Measurements from ENCODE around the gene TRIO.

Gene TRIO

DNA sequence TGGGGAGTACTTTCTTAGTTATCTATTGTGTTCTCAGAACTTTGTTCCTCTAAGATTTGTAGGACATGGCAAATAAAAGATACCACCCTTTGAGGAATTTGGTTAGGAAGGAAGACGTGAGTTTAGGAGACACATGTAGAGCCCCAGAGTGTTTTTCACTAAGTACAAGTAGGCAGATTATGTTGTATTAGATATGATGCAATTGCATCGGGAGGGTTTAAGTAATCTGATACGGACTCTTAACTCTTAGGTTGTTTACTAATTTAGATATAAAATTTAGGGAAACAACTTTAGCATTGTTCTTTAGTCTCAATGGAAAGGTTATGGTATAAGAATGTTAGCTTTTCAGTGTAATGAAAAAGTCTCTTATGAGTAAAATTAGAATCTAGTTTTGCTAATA, 84.4 kb downstream of the TRIO start:
- no peaks in the 10 kb centered on the region for H3K27me3 ChIP-seq (ENCODE audit: control insufficient read depth in 2 of 2, insufficient read depth in 2 of 2, low read length in 2 of 2)
- H3K27ac ChIP-seq (ENCODE audit: low read depth in 2 of 2, low read length in 2 of 2) = no peak overlapping the region
- no peaks in the 10 kb centered on the region for H3K36me3 ChIP-seq (ENCODE audit: control insufficient read depth in 2 of 2, insufficient read depth in 2 of 2, low read length in 2 of 2)
- H3K9me3 ChIP-seq (ENCODE audit: control insufficient read depth in 2 of 2, low read length in 2 of 2) = no peaks in the 10 kb centered on the region
- peaks cover 0 to 19% of the 10 kb centered on the region in 2 donors for H3K4me1 ChIP-seq (ENCODE audit: control insufficient read depth in 2 of 2, insufficient read depth in 2 of 2, low read length in 2 of 2)
- H3K4me3 ChIP-seq (ENCODE audit: low read length in 2 of 2) = no peak overlapping the region
- no peak overlapping the region for H3K9ac ChIP-seq (ENCODE audit: low read depth in 1 of 2, low read length in 2 of 2)

GRCh38 chr5:14228219-14228618, 85.1 kb downstream of the TRIO start:
- H3K9ac ChIP-seq (ENCODE audit: low read depth in 1 of 2, low read length in 2 of 2) = no peak overlapping the region
- no peaks in the 10 kb centered on the region for H3K36me3 ChIP-seq (ENCODE audit: control insufficient read depth in 2 of 2, insufficient read depth in 2 of 2, low read length in 2 of 2)
- H3K4me1 ChIP-seq (ENCODE audit: control insufficient read depth in 2 of 2, insufficient read depth in 2 of 2, low read length in 2 of 2) = peaks cover 0 to 19% of the 10 kb centered on the region in 2 donors
- no peak overlapping the region for H3K27ac ChIP-seq (ENCODE audit: low read depth in 2 of 2, low read length in 2 of 2)
- H3K9me3 ChIP-seq (ENCODE audit: control insufficient read depth in 2 of 2, low read length in 2 of 2) = no peaks in the 10 kb centered on the region
- H3K4me3 ChIP-seq (ENCODE audit: low read length in 2 of 2) = no peak overlapping the region
- no peaks in the 10 kb centered on the region for H3K27me3 ChIP-seq (ENCODE audit: control insufficient read depth in 2 of 2, insufficient read depth in 2 of 2, low read length in 2 of 2)

DNA sequence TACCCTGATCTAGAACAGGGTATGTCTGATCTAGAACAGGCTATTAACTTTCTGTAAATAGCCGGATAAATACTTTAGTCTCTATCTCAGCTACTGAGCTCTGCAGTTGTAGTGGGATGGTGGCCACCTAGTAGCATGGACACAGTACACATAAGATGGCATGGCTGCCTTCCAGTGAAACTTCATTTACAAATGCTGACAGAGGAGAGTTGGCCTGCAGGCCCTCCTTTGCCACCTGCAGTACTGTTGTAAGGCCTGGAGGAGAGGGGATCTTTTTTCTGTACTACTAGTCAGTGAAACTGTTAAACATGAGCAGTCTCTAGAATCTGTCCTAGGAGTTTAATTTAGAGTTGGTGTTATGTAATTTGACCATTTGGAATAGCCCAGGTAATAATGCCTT, 86.0 kb downstream of the TRIO start:
- H3K36me3 ChIP-seq (ENCODE audit: control insufficient read depth in 2 of 2, insufficient read depth in 2 of 2, low read length in 2 of 2) = no peaks in the 10 kb centered on the region
- H3K27ac ChIP-seq (ENCODE audit: low read depth in 2 of 2, low read length in 2 of 2) = no peak overlapping the region
- H3K4me1 ChIP-seq (ENCODE audit: control insufficient read depth in 2 of 2, insufficient read depth in 2 of 2, low read length in 2 of 2) = peaks cover 0 to 16% of the 10 kb centered on the region in 2 donors
- H3K4me3 ChIP-seq (ENCODE audit: low read length in 2 of 2) = no peak overlapping the region
- no peaks in the 10 kb centered on the region for H3K27me3 ChIP-seq (ENCODE audit: control insufficient read depth in 2 of 2, insufficient read depth in 2 of 2, low read length in 2 of 2)
- no peak overlapping the region for H3K9ac ChIP-seq (ENCODE audit: low read depth in 1 of 2, low read length in 2 of 2)
- no peaks in the 10 kb centered on the region for H3K9me3 ChIP-seq (ENCODE audit: control insufficient read depth in 2 of 2, low read length in 2 of 2)

DNA sequence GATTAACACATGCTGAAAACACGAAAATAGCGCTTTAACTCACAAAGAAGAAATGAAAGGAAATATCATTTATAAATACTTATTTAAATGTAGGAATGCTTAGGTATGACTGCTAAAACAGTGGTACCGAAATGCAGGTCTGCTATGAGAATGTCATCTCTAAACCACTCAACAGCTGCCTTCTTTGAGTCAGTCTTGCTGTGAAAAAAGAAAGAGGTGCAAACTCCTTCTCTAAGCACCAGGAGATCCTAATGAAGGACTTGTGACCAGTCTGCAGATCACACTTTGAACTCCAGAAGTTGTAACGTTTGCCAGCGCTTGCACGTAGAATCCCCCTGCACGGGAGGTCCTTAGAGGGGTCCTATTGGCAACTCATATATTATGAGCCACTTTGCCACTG, 86.6 kb downstream of the TRIO start:
- H3K27me3 ChIP-seq (ENCODE audit: control insufficient read depth in 2 of 2, insufficient read depth in 2 of 2, low read length in 2 of 2) = no peaks in the 10 kb centered on the region
- H3K4me3 ChIP-seq (ENCODE audit: low read length in 2 of 2) = no peak overlapping the region
- H3K4me1 ChIP-seq (ENCODE audit: control insufficient read depth in 2 of 2, insufficient read depth in 2 of 2, low read length in 2 of 2) = peaks cover 0 to 16% of the 10 kb centered on the region in 2 donors
- no peak overlapping the region for H3K27ac ChIP-seq (ENCODE audit: low read depth in 2 of 2, low read length in 2 of 2)
- H3K9ac ChIP-seq (ENCODE audit: low read depth in 1 of 2, low read length in 2 of 2) = no peak overlapping the region
- H3K36me3 ChIP-seq (ENCODE audit: control insufficient read depth in 2 of 2, insufficient read depth in 2 of 2, low read length in 2 of 2) = no peaks in the 10 kb centered on the region
- no peaks in the 10 kb centered on the region for H3K9me3 ChIP-seq (ENCODE audit: control insufficient read depth in 2 of 2, low read length in 2 of 2)

DNA sequence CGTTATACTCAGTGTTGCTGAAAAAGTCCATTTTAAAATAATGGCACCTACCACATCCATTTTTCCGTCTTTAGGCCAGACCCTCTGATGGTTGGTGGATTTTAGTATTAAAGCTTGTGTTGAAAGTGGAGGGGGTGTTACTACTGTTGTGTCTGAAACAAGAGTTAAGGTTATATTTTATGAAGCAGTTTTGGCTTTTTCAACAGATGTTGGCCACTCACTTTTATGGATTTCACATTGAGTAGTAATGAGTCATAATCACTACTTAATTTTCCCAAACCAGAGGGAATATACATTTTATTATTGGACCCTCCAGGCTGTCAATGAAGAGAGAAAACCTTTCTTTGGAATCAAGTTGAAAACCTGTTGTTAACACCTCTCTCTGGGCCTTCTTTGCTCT, 88.0 kb downstream of the TRIO start:
- no peaks in the 10 kb centered on the region for H3K36me3 ChIP-seq (ENCODE audit: control insufficient read depth in 2 of 2, insufficient read depth in 2 of 2, low read length in 2 of 2)

DNA sequence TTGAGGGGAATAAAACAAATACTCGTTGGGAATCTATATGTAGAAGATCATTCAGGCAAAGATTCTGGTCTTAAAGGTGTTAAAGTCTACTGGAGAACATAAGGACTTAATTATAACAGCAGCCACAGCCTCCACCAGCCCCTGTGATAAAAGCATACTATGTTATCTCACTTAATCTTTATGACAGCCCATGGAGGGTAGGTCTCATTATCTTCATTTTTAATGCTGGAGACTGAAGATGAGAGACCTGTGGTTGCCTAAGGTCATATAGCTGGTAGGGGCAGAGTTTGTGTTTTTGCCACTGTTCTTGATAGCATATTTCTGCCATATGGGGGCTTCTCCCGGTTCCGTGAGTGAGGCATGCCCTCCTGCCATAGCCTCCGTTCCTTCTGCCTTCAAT, 88.7 kb downstream of the TRIO start:
- Histone ChIP-seq H3K4me1 (ENCODE audit: control insufficient read depth in 2 of 2, insufficient read depth in 2 of 2, low read length in 2 of 2) (peaks cover 0 to 16% of the 10 kb centered on the region in 2 donors), H3K9me3 (ENCODE audit: control insufficient read depth in 2 of 2, low read length in 2 of 2) (no peaks in the 10 kb centered on the region), H3K9ac (ENCODE audit: low read depth in 1 of 2, low read length in 2 of 2) (no peak overlapping the region), H3K36me3 (ENCODE audit: control insufficient read depth in 2 of 2, insufficient read depth in 2 of 2, low read length in 2 of 2) (no peaks in the 10 kb centered on the region), H3K27ac (ENCODE audit: low read depth in 2 of 2, low read length in 2 of 2) (no peak overlapping the region), H3K27me3 (ENCODE audit: control insufficient read depth in 2 of 2, insufficient read depth in 2 of 2, low read length in 2 of 2) (no peaks in the 10 kb centered on the region), H3K4me3 (ENCODE audit: low read length in 2 of 2) (no peak overlapping the region)

More for the DNA sequence above, 88.0 kb downstream of the TRIO start:
- Histone ChIP-seq H3K9ac (ENCODE audit: low read depth in 1 of 2, low read length in 2 of 2) (no peak overlapping the region), H3K27me3 (ENCODE audit: control insufficient read depth in 2 of 2, insufficient read depth in 2 of 2, low read length in 2 of 2) (no peaks in the 10 kb centered on the region), H3K9me3 (ENCODE audit: control insufficient read depth in 2 of 2, low read length in 2 of 2) (no peaks in the 10 kb centered on the region), H3K27ac (ENCODE audit: low read depth in 2 of 2, low read length in 2 of 2) (no peak overlapping the region), H3K4me1 (ENCODE audit: control insufficient read depth in 2 of 2, insufficient read depth in 2 of 2, low read length in 2 of 2) (peaks cover 0 to 16% of the 10 kb centered on the region in 2 donors), H3K4me3 (ENCODE audit: low read length in 2 of 2) (no peak overlapping the region)

DNA sequence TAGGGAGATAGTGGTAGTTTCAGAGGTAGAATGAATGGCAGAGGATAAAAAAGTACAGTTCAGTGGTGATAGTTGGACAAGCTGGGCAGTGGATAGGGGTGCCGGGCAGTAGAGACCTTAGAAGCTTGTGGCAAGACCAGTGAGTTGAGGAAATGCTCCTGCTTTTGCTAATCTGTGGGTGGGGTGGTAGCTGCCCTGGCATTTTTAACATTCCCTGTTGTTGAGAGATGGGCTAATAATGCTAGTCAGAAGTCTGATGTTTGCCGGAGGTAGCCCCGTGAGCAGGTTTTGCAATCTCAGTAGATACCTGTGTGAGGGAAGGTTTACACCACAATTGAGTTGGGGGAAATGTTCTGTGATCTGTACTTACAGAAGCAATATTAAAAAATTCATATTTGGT, 91.1 kb downstream of the TRIO start:
- H3K27ac ChIP-seq (ENCODE audit: low read depth in 2 of 2, low read length in 2 of 2) = no peak overlapping the region
- H3K9me3 ChIP-seq (ENCODE audit: control insufficient read depth in 2 of 2, low read length in 2 of 2) = no peaks in the 10 kb centered on the region
- H3K9ac ChIP-seq (ENCODE audit: low read depth in 1 of 2, low read length in 2 of 2) = no peak overlapping the region
- no peak overlapping the region for H3K4me3 ChIP-seq (ENCODE audit: low read length in 2 of 2)
- H3K36me3 ChIP-seq (ENCODE audit: control insufficient read depth in 2 of 2, insufficient read depth in 2 of 2, low read length in 2 of 2) = no peaks in the 10 kb centered on the region
- H3K4me1 ChIP-seq (ENCODE audit: control insufficient read depth in 2 of 2, insufficient read depth in 2 of 2, low read length in 2 of 2) = peaks cover 0 to 10% of the 10 kb centered on the region in 2 donors
- H3K27me3 ChIP-seq (ENCODE audit: control insufficient read depth in 2 of 2, insufficient read depth in 2 of 2, low read length in 2 of 2) = no peaks in the 10 kb centered on the region

DNA sequence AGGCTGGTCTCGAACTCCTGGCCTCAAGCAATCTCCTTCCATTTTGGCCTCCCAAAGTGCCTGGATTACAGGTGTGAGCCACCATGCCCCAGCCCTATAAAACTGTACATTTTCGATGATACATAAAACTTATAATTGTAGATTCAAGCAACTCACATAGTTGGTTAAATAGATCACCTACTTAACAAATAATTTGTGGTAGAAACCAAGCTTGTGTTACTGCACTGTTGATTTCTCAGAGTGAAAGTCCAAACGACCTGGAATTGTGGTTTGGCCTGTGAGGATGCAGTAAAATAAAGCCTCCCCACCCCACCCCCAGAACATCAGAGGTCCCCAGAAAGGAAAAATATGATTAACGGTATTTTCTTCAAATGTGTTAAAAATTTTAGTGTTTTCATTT, 92.7 kb downstream of the TRIO start:
- H3K4me1 ChIP-seq (ENCODE audit: control insufficient read depth in 2 of 2, insufficient read depth in 2 of 2, low read length in 2 of 2) = peaks cover 0 to 10% of the 10 kb centered on the region in 2 donors
- H3K9me3 ChIP-seq (ENCODE audit: control insufficient read depth in 2 of 2, low read length in 2 of 2) = no peaks in the 10 kb centered on the region
- H3K4me3 ChIP-seq (ENCODE audit: low read length in 2 of 2) = no peak overlapping the region
- no peak overlapping the region for H3K9ac ChIP-seq (ENCODE audit: low read depth in 1 of 2, low read length in 2 of 2)
- no peak overlapping the region for H3K27ac ChIP-seq (ENCODE audit: low read depth in 2 of 2, low read length in 2 of 2)
- no peaks in the 10 kb centered on the region for H3K36me3 ChIP-seq (ENCODE audit: control insufficient read depth in 2 of 2, insufficient read depth in 2 of 2, low read length in 2 of 2)
- no peaks in the 10 kb centered on the region for H3K27me3 ChIP-seq (ENCODE audit: control insufficient read depth in 2 of 2, insufficient read depth in 2 of 2, low read length in 2 of 2)

DNA sequence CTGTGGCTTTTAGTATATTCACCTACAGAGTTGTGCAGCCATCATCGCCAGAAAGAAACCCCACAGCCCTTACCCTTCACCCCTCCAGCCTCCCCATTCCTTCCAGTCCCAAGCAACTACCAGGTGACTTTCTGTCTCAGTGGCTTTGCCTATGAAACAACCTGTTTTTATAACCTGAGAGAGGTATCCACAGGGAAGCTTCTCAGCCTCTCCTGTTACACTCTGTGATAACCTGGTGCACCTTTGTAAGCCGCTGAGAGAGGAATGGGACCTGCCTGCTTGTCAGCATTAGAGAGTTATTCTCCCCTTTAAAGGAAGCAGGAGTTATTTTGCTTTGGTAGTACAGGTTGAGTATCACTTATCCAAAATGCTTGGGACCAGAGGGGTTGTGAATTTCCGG, 93.6 kb downstream of the TRIO start:
- peaks cover 0 to 6% of the 10 kb centered on the region in 2 donors for H3K4me1 ChIP-seq (ENCODE audit: control insufficient read depth in 2 of 2, insufficient read depth in 2 of 2, low read length in 2 of 2)
- no peak overlapping the region for H3K9ac ChIP-seq (ENCODE audit: low read depth in 1 of 2, low read length in 2 of 2)
- no peaks in the 10 kb centered on the region for H3K36me3 ChIP-seq (ENCODE audit: control insufficient read depth in 2 of 2, insufficient read depth in 2 of 2, low read length in 2 of 2)
- no peaks in the 10 kb centered on the region for H3K9me3 ChIP-seq (ENCODE audit: control insufficient read depth in 2 of 2, low read length in 2 of 2)
- no peak overlapping the region for H3K27ac ChIP-seq (ENCODE audit: low read depth in 2 of 2, low read length in 2 of 2)
- no peaks in the 10 kb centered on the region for H3K27me3 ChIP-seq (ENCODE audit: control insufficient read depth in 2 of 2, insufficient read depth in 2 of 2, low read length in 2 of 2)
- no peak overlapping the region for H3K4me3 ChIP-seq (ENCODE audit: low read length in 2 of 2)

GRCh38 chr5:14237317-14238086, 94.4 kb downstream of the TRIO start:
- Histone ChIP-seq H3K27ac (ENCODE audit: low read depth in 2 of 2, low read length in 2 of 2) (no peak overlapping the region), H3K27me3 (ENCODE audit: control insufficient read depth in 2 of 2, insufficient read depth in 2 of 2, low read length in 2 of 2) (no peaks in the 10 kb centered on the region), H3K36me3 (ENCODE audit: control insufficient read depth in 2 of 2, insufficient read depth in 2 of 2, low read length in 2 of 2) (no peaks in the 10 kb centered on the region), H3K4me3 (ENCODE audit: low read length in 2 of 2) (no peak overlapping the region), H3K9me3 (ENCODE audit: control insufficient read depth in 2 of 2, low read length in 2 of 2) (no peaks in the 10 kb centered on the region), H3K9ac (ENCODE audit: low read depth in 1 of 2, low read length in 2 of 2) (no peak overlapping the region), H3K4me1 (ENCODE audit: control insufficient read depth in 2 of 2, insufficient read depth in 2 of 2, low read length in 2 of 2) (no peaks in the 10 kb centered on the region)
